Fibroblast of pulmonary artery (primary cell): Measurements from ENCODE around the gene KREMEN1.

Experiments used
- DNase-seq: peaks from one replicate; pipeline ENCODE4 v3.0.0-alpha.2; 2010; ENCODE audit warnings: low read depth
- H3K4me3 ChIP-seq: replicated peaks from 2 replicates; pipeline ENCODE4 v1.5.1; 2011; ENCODE audit warnings: low read depth, mild to moderate bottlenecking, control low read depth, low read length, moderate library complexity
- CTCF ChIP-seq: IDR thresholded peaks from 2 replicates; pipeline ENCODE4 v1.5.1; 2011; ENCODE audit warnings: mild to moderate bottlenecking, control low read depth, low read length, inconsistent platforms; ENCODE audit errors: missing control alignments

The KREMEN1 gene

DNA sequence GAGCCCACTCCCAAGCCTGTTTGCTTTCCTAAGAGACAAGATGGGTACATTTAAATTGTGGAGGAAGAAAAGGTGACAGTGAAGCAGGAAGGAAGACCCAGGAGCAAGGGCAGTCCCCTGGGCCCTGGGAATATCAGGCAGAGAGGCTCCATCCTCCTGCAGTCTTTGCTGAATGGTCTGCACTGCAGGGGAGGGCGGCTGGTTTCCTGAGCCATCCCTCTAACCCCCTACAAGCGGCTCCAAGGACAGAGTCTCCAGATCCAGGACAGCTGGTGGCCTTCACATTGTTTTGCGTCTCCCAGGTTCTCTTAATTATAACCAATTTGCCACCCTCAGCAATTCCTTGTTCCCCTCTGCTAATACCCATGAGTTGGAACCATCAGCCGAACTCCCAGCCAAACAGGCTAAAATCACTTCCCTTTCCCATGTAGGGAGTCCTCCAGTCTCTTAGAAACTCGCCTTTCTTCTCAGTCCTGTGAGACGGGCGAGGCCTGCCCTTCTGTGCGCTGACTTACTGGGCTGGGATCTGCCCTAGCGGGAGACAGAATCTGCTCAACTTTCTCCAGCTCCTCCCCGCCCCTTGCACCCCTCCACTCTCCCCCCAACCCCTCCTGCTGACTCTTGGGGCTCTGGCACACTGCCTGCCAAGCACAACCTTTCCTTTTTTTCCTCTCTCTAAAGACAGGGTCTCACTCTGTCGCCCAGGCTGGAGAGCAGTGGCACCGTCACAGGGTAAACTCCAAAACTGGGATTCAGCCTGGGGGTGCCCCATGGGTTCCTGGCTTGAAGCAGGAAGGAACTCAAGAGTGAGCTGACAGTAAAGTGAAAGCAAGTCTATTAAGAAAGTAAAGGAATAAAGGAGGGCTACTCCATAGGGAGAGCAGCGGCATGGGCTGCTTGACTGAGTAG lies 79.5 kb downstream of the KREMEN1 start:
- DNase-seq, result no peak
- no peak overlapping the region for H3K4me3 ChIP-seq
- no peak for TF ChIP-seq CTCF

GRCh38 chr22:29152954-29153719 lies 80.3 kb downstream of the KREMEN1 start:
- peak; percentile 26 for DNase-seq
- no peak for TF ChIP-seq CTCF
- H3K4me3 ChIP-seq, result no peak overlapping the region

DNA sequence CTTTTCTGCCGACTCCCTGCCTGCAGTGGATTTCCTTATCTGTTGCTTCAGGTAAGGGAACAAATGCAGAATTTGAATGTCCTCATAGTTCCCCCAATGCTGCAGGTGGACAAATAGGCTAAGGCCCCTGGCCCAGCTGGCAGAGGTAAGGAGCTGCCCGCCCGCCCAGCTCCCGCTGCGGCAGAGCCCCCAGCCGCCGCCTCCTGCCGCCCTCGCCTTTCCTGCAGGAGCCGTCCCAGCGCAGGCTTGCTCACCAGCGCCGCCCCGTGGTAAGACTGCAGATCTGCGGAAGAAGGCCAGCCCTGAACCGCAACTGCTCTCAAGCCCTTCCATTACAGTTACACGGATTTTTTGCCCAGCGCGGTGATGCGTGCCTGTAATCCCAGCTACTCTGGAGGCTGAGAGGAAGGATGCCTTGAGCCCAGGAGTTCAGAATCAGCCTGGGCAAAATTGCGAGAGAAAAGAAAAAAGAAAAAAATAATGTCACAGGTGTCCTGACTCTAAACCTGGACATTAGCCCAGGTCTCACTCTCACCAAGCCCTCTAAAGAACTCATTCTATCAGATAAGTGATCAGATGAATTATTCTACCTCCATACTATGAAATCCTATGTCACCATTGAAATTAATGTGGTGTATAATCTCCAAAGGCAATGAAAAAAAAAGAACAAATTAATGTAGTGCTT lies 81.7 kb downstream of the KREMEN1 start:
- peak; percentile 64 for DNase-seq
- peak; percentile 78 for TF ChIP-seq CTCF
- no peak overlapping the region for H3K4me3 ChIP-seq

GRCh38 chr22:29155966-29156365 lies 83.1 kb downstream of the KREMEN1 start:
- no peak for TF ChIP-seq CTCF
- DNase-seq, result no peak
- H3K4me3 ChIP-seq, result no peak overlapping the region

GRCh38 chr22:29156507-29156906 lies 83.7 kb downstream of the KREMEN1 start:
- TF ChIP-seq CTCF, result peak; percentile 26
- peak; percentile 6 for DNase-seq
- H3K4me3 ChIP-seq, result no peak overlapping the region

GRCh38 chr22:29157759-29158535 lies 85.1 kb downstream of the KREMEN1 start:
- DNase-seq, result no peak
- no peak for TF ChIP-seq CTCF
- H3K4me3 ChIP-seq, result no peak overlapping the region
